GM19463 (cell line): ENCODE results near the gene PLA2G4F.
"Not testable (repeated sequence)": the region's sequence is repeated elsewhere in the genome, so short reads cannot be mapped to it uniquely, and the experiment has no call there.

Experiments
- ATAC-seq: cut with Tn5 transposase; IDR thresholded peaks from one replicate; pipeline ENCODE4 v1.9.1; 2021; ENCODE audit warnings: mild to moderate bottlenecking, moderate library complexity; ENCODE audit not compliant: unreplicated experiment

Gene PLA2G4F

GRCh38 chr15:42100021-42100800 lies 56.2 kb downstream of the PLA2G4F start:
- ATAC-seq: no peak

- ATAC-seq: no peak
Observed at GRCh38 chr15:42097018-42097417, 59.4 kb downstream of the PLA2G4F start.

- no peak for ATAC-seq
Observed at GRCh38 chr15:42094512-42094963, 61.9 kb downstream of the PLA2G4F start, which contains the start of gene PLA2G4D. TSS of gene PLA2G4D (minus strand) at chr15:42094562. CDS start at chr15:42094459, 103 bp downstream.

DNA sequence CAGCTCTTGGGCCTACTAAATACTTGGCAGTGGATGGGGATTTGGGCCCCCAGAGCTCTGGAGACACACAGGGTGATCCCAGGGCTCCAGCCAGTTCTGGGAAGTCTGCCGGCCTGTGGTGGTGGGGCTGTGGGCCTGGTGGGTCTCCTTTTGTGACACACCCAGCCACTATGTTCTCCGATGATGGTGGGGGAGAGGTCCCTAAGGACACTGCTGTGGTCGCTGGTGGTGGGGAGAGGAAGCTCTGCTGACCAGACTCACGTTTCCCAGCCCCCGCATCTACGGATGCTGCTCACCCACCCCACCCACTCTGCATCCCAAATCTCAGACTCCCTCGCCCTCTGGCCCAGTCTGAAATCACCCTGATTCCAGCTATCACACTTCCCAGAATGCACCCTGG lies 62.5 kb downstream of the PLA2G4F start:
- ATAC-seq: no peak

DNA sequence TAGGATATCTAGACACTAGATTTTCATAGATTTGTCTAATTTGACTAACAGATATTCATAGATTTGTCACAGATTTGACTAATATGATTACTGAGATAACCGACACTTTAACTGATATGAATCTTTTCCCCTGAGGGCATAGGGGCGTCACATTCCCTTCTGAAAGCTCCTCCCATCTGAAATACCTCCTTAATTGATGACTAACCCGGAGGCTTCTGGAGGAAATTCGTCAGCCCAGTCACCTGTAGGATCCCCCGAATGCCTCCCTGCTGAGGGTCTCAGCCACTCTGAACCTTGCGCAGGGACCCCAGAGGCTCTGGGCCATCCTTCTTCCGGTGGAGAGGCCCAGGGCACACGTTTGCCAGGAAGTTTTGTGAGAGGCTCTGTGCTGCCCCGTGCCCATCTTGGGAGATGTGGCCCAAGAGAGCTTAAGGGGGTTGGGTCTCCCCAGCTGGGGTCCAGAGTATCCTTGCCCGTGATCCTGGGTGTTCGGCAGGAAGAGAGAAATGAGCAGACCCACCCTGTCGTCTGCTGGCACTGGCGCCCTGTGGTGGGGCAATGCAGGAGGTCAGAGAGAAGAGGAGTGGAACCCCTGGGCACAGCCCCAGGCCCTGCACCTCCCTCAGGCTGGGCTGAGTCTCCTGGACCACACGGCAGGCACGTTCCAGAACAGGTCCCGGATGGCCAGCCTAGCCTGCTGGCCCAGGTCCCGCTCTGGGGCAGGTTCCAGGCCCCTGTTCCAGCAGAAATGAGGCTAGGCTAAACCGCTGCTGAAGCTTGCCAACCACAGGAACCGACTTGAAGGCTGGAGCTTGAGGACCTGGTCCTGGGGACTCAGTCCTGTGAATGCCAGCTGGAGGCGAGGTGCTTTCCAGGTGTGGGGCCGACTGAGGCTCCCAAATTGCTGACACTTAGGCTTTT lies 63.8 kb downstream of the PLA2G4F start:
- ATAC-seq: no peak

GRCh38 chr15:42091753-42092397 lies 64.6 kb downstream of the PLA2G4F start:
- ATAC-seq: not testable (repeated sequence)

GRCh38 chr15:42090781-42091180 lies 65.7 kb downstream of the PLA2G4F start:
- ATAC-seq: no peak

DNA sequence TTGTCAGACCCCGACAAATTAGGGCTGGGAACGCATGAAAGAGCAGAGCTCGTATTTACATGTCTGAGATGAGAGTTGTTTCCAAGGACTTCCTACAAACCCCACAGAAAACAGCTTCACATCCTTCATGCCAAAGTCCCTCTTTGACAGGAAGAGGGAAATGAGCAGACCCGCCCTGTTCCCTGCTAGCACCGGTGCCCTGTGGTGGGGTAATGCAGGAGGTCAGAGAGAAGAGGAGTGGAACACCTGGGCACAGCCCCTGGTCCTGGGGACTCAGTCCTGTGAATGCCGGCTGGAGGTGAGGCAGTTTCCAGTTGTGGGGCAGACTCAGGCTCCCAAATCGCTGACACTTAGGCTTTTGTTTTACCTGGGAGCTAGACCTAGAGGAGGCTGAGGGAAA lies 66.1 kb downstream of the PLA2G4F start:
- ATAC-seq: no peak

DNA sequence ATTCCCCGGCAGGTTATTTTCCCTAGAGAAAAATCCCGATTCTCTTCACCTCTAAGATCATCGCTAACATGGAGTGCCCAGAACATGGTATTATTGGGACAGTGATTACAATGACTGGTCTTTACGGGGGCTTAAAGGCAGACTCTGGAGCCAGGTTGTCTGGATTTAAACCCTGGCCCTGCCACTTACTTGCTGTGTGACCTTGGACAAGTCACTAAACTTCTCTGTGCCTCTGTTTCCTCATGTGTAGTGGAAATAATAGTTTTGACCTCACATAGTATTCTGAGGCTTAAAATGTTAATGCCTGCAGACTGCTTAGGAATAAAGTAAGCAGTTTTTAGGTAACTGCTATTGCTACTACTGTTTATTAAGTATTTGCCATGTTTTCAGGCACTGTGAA lies 66.5 kb downstream of the PLA2G4F start:
- no peak for ATAC-seq
